ENCODE data around the gene UBE2E1. TPM values are rescaled to one million over a fixed set of nuclear protein-coding genes. Genes with fewer than 3 reads are reported as not detected.

The UBE2E1 gene
- total and polyA plus RNA-seq, 2 of the 4 experiments (the other 2 are of a cell fraction), result 54.1 to 91.6 TPM

- H3K36me3 ChIP-seq (ENCODE audit: control insufficient read depth, insufficient read depth, low read length), result peaks cover 15% of the 10 kb centered on the region
- intact Hi-C loops (cut with micrococcal nuclease), result no loop called here
These were observed 88.7 kb downstream of the UBE2E1 start for GRCh38 chr3:23894254-23895061.

More at GRCh38 chr3:23894254-23895061, 88.7 kb downstream of the UBE2E1 start:
- Histone ChIP-seq H3K18ac (ENCODE audit: low read depth, low read length) (no peak overlapping the region), H3K9me3 (ENCODE audit: control insufficient read depth, insufficient read depth, low read length) (peaks cover 2% of the 10 kb centered on the region; the same call in 1 of the 2 replicates), H3K23ac (ENCODE audit: low read depth, low read length) (no peak overlapping the region), H3K4me2 (ENCODE audit: low read depth, low read length) (no peak overlapping the region), H3K4me1 (ENCODE audit: control insufficient read depth, insufficient read depth, low read length) (no peaks in the 10 kb centered on the region), H3K79me1 (ENCODE audit: low read depth in 1 of 2, low read length in 2 of 2) (peaks cover 15 to 16% of the 10 kb centered on the region in 2 experiments), H3K4me3 (ENCODE audit: insufficient read depth, low read depth, low read length) (no peak overlapping the region), H2AK5ac (ENCODE audit: low read depth, low read length) (no peak overlapping the region), H2BK5ac (ENCODE audit: low read depth, low read length, poor library complexity, severe bottlenecking) (no peak overlapping the region), H3K27me3 (ENCODE audit: control insufficient read depth, insufficient read depth, low read length) (no peaks in the 10 kb centered on the region), H3K14ac (replicated peaks; ENCODE audit: low read depth, low read length) (no peak overlapping the region), H3K27ac (ENCODE audit: insufficient read depth, low read length) (no peak overlapping the region), H4K20me1 (ENCODE audit: insufficient read depth, low read length) (0 out of 2 replicates have a peak, but pooled peaks cover 2% of the 10 kb centered on the region), H2AFZ (replicated peaks; ENCODE audit: low read length, poor library complexity) (no peak overlapping the region), H3K56ac (ENCODE audit: extremely low read depth, insufficient read depth, low read length) (no peak overlapping the region), H3K9ac (ENCODE audit: low read depth, low read length) (no peak overlapping the region), H4K8ac (ENCODE audit: low read depth in 2 of 2, low read length in 2 of 2) (no peak overlapping the region), H4K91ac (ENCODE audit: insufficient read depth, low read depth, low read length) (no peak overlapping the region), H4K5ac (ENCODE audit: low read depth, low read length) (no peak overlapping the region), H3K9me1 (ENCODE audit: insufficient read depth, low read length) (peaks cover 5% of the 10 kb centered on the region; the same call in 1 of the 2 replicates), H3K4ac (ENCODE audit: low read depth, low read length) (no peak overlapping the region), H2BK120ac (ENCODE audit: low read depth, low read length) (no peak overlapping the region), H2BK15ac (ENCODE audit: low read depth, low read length) (no peak overlapping the region), H2BK20ac (ENCODE audit: low read depth, low read length) (no peak overlapping the region), H2AK9ac (replicated peaks; ENCODE audit: low read depth, low read length, poor library complexity) (no peak overlapping the region)
- TF ChIP-seq MAZ (IDR thresholded peaks at IDR 0.05; ENCODE audit: borderline replicate concordance, low read depth, low read length) (no peak), RFX5 (IDR thresholded peaks at IDR 0.05; ENCODE audit: low read depth, low read length) (no peak), BHLHE40 (IDR thresholded peaks at IDR 0.05; ENCODE audit: low read depth, low read length) (no peak), MAFK (IDR thresholded peaks at IDR 0.05; ENCODE audit: low read depth, low read length) (no peak), POLR2A (IDR thresholded peaks at IDR 0.05; ENCODE audit: low read depth, low read length) (no peak), SMC3 (IDR thresholded peaks at IDR 0.05; ENCODE audit: low read depth, low read length) (no peak)
- DNase-seq (no peak), ATAC-seq (ENCODE audit: low read depth) (no peak)
- CTCF ChIA-PET, result interaction anchor here (0.5 to 0.7 kb wide), 2 partner anchors 117 to 1690 kb away, joined by 3 to 5 read pairs; no protein-coding TSS in a partner anchor
- POLR2A ChIA-PET (ENCODE audit: unreplicated experiment), result no interaction called here
- dilution Hi-C loops (cut with HindIII; ENCODE audit: low sequenced_read_pairs, unreplicated experiment) (no loop called here), in situ Hi-C loops (cut with MboI; ENCODE audit: low sequenced_read_pairs) (loop anchor here (25.0 kb wide), 2 partner anchors 343 to 793 kb away; no protein-coding TSS in a partner anchor)
- 97% methylated on average over 5 of the region's 8 CpGs; no CpG with 5 or more reads in 1 of the 2 experiments for WGBS, 2 experiments (ENCODE audit: extremely low coverage in 2 of 2, insufficient read length in 1 of 2)
- no TSS peak for BruUV-seq (replicated peaks)
